Transverse colon (tissue), 4 donors: ENCODE measurements around the gene KLHL42.

Experiments
- CTCF ChIP-seq, 5 experiments: fragments of 200-600 bp in 3 of 5; fragments of 450-650 bp in 2 of 5; sonication (generic) in 3 of 5; IDR thresholded peaks; 1 replicate in 2 of 5; 2 replicates in 3 of 5; pipeline ENCODE4 v1.5.1; 2016 to 2017; ENCODE audit warnings: antibody characterized with exemption in 5 of 5, inconsistent platforms in 3 of 5, mild to moderate bottlenecking in 2 of 5, moderate library complexity in 1 of 5
- EP300 ChIP-seq: sonication (generic); formaldehyde crosslinking; IDR thresholded peaks from one replicate; pipeline ENCODE4 v1.6.1; 2017; ENCODE audit warnings: antibody characterized with exemption, low read depth
- POLR2AphosphoS5 ChIP-seq, 3 donors: sonication (generic); formaldehyde crosslinking; IDR thresholded peaks; one replicate each; pipeline ENCODE4 v1.6.1; 2016; ENCODE audit warnings: antibody characterized with exemption in 3 of 3

DNA sequence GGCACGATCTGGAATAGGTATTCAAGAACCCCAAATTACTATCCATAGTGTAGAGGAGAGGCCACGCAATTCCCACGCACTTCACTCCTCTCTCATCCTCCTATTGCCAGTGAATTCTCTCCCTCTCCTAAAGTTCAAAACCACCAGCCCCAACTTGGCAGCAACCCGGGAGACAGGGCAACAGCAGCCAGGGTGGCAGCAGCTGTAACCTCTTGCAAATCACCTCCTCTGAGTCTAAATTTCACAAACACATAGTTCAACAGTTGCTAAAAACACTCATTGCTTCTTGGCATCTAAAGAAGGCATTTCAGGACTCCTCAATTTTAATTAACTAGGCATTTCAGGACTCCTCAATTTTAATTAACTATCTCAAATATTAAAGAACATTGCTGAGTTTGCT lies 37.7 kb downstream of the KLHL42 start:
- TF ChIP-seq POLR2AphosphoS5 (IDR thresholded peaks at IDR 0.05) = no peak
- no peak for TF ChIP-seq EP300
- TF ChIP-seq CTCF (IDR thresholded peaks at IDR 0.05) = no peak
